Prostate gland (tissue), 2 donors: Measurements from ENCODE around the gene ZRANB3. TPM values are rescaled to one million over a fixed set of nuclear protein-coding genes. Genes with fewer than 3 reads are reported as not detected.
"Not testable (repeated sequence)": the region's sequence is repeated elsewhere in the genome, so short reads cannot be mapped to it uniquely, and the experiment has no call there.

Experiments
- DNase-seq: peaks from one replicate; pipeline ENCODE4 v3.0.0-alpha.2; 2019; ENCODE audit warnings: low spot score
- H3K27ac ChIP-seq, 2 donors: fragments of 200-600 bp; sonication (generic); 2 replicates each; pipeline ENCODE4 v1.5.1; 2017 to 2019
- H3K27me3 ChIP-seq: fragments of 200-600 bp; sonication (generic); replicated peaks from 2 replicates; pipeline ENCODE4 v1.5.1; 2019; ENCODE audit not compliant: insufficient read depth
- H3K36me3 ChIP-seq, 2 donors: fragments of 200-600 bp; sonication (generic); 1 replicate in 1 of 2; 2 replicates in 1 of 2; pipeline versions ENCODE4 v1.5.1 to v1.8.1; 2017 to 2019
- H3K4me1 ChIP-seq: fragments of 200-600 bp; sonication (generic); replicated peaks from 2 replicates; pipeline ENCODE4 v1.5.1; 2019
- H3K4me3 ChIP-seq, 2 donors: fragments of 200-600 bp; sonication (generic); 2 replicates each; pipeline ENCODE4 v1.5.1; 2017 to 2019
- H3K9me3 ChIP-seq: fragments of 200-600 bp; sonication (generic); 2 replicates; pipeline ENCODE4 v1.5.1; 2017
- POLR2A ChIP-seq: fragments of 450-650 bp; IDR thresholded peaks from one replicate; pipeline ENCODE4 v1.6.1; 2016; ENCODE audit warnings: antibody characterized with exemption, mild to moderate bottlenecking
- POLR2AphosphoS5 ChIP-seq: sonication (generic); formaldehyde crosslinking; IDR thresholded peaks from one replicate; pipeline ENCODE4 v1.6.1; 2017; ENCODE audit warnings: antibody characterized with exemption
- WGBS: methylation state at CpG from one replicate; pipeline ENCODE4 v1.1.5; 2018; 5-methylcytosine and 5-hydroxymethylcytosine counted together
- intact Hi-C: fragments of 100-400 bp; cut with DNase I; formaldehyde crosslinking; loops from one replicate; pipeline ENCODE4 v1.14.2; 2022
- total RNA-seq, 2 donors: library from RNA; depleted of rRNA; stranded (reverse); fragments of >200 nt; gene quantifications; one replicate each; pipeline ENCODE4 v1.1.0, GENCODE V29; 2016
- TF ChIP-seq, protein P1 (sequence below), 4 experiments: fragments of 200-600 bp in 2 of 4; fragments of 450-650 bp in 2 of 4; sonication (generic) in 2 of 4; IDR thresholded peaks; 1 replicate in 3 of 4; 2 replicates in 1 of 4; pipeline ENCODE4 v1.5.1; 2016 to 2019; ENCODE audit warnings: antibody characterized with exemption in 4 of 4, mild to moderate bottlenecking in 2 of 4, moderate library complexity in 2 of 4

The ZRANB3 gene
- total RNA-seq, 2 donors from 2014 or later, result 5.1 to 11.1 TPM

DNA sequence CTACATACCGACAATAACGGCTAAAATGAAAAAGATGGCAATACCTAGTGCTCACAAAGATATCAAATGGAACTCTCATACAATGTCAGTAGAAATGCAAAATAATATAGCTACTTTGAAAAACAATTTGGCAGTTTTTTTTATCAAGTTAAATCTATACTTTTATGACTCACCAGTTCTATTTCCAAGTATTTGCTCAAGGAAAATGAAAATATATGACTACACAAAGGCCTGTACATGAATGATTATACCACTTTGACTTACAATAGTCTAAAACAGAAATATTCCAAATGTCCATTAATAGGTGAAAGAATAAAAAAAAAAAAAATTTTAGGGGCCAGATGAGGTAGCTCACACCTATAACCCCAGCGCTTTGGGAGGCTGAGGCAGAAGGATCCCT lies 219.8 kb downstream of the ZRANB3 start:
- H3K4me3 ChIP-seq, result no peak overlapping the region
- no peaks in the 10 kb centered on the region for H3K27me3 ChIP-seq
- H3K9me3 ChIP-seq, result no peaks in the 10 kb centered on the region
- H3K36me3 ChIP-seq, result no peaks in the 10 kb centered on the region
- H3K4me1 ChIP-seq, result no peaks in the 10 kb centered on the region
- TF ChIP-seq POLR2AphosphoS5 (no peak), POLR2A (no peak)
- TF ChIP-seq, protein P1, sequence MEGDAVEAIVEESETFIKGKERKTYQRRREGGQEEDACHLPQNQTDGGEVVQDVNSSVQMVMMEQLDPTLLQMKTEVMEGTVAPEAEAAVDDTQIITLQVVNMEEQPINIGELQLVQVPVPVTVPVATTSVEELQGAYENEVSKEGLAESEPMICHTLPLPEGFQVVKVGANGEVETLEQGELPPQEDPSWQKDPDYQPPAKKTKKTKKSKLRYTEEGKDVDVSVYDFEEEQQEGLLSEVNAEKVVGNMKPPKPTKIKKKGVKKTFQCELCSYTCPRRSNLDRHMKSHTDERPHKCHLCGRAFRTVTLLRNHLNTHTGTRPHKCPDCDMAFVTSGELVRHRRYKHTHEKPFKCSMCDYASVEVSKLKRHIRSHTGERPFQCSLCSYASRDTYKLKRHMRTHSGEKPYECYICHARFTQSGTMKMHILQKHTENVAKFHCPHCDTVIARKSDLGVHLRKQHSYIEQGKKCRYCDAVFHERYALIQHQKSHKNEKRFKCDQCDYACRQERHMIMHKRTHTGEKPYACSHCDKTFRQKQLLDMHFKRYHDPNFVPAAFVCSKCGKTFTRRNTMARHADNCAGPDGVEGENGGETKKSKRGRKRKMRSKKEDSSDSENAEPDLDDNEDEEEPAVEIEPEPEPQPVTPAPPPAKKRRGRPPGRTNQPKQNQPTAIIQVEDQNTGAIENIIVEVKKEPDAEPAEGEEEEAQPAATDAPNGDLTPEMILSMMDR (IDR thresholded peaks at IDR 0.05), result no peak
- no peak overlapping the region for H3K27ac ChIP-seq
- DNase-seq, result no peak
- intact Hi-C loops, result no loop called here
- 97% methylated on average over 3 of the region's 3 CpGs for WGBS

DNA sequence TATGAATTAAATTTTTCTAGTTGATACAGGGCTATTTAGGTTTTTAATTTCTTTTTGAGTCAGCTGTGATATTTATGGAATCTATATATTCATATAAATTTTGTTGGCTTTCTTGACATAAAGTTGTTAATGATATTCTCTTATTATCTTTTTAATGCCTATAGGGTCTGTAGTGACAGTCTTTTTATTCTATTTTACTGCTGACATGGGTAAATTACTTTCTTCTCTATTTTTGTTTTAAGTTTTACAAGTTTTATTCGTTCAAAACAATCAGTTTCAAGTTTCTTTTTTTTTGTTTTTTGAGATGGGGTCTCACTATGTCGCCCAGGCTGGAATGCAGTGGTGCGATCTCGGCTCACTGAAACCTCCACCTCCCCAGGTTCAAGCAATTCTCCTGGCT lies 226.3 kb downstream of the ZRANB3 start:
- H3K9me3 ChIP-seq, result no peaks in the 10 kb centered on the region
- H3K27me3 ChIP-seq, result no peaks in the 10 kb centered on the region
- H3K27ac ChIP-seq, result no peak overlapping the region
- intact Hi-C loops, result no loop called here
- no peaks in the 10 kb centered on the region for H3K36me3 ChIP-seq
- no peaks in the 10 kb centered on the region for H3K4me1 ChIP-seq
- TF ChIP-seq POLR2AphosphoS5, result no peak
- TF ChIP-seq, protein P1 (IDR thresholded peaks at IDR 0.05), result no peak
- TF ChIP-seq POLR2A, result no peak
- no peak overlapping the region for H3K4me3 ChIP-seq
- no peak for DNase-seq
- 89% methylated on average over 4 of the region's 4 CpGs for WGBS

DNA sequence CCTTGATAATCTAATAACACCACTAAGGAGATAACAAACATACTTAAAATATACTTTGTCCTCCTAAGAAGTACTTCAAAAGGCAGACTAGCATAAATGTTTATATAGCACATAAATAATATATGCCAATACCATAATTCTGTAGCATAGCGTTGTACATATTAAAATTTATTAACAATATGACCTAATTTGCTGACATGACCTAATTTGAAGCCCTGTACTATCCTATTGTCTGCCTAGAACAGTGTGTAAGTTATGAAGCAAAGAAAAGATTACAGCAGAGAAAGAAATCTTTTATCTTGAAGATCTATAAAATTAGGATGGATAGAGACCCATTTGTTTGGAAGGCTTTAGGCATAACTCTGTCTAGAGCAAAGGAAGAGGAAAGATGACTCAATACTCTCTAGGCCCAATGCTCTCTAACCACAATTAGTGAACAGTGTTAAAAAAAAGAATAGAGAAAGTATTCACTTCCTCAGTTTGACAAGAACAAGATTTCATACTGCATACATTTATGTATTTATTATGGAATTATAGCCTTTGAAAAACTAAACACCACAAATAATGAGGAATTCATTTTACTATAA lies 231.3 kb downstream of the ZRANB3 start:
- no peaks in the 10 kb centered on the region for H3K9me3 ChIP-seq
- intact Hi-C loops, result no loop called here

DNA sequence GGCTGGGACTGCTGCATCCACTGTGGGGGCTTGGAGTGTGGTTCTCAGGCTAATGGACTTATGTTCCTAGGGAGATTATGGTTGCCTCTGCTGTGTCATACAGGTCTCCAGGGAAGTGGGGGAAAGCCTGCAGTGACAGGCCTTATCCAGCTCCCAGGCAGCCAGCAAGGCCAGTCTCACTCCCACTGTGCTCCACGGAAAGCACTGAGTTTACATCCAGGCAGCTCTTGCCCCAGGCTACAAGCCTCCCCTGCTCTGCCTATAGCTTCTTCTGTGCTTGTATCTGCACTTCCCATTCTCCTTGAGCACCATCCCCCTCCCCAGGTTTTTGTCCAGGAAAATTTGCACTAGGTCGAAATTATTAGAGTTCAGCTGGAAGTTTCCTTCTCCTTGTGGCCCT lies 231.9 kb downstream of the ZRANB3 start:
- no peak for TF ChIP-seq POLR2AphosphoS5
- TF ChIP-seq, protein P1 (IDR thresholded peaks at IDR 0.05), result no peak
- TF ChIP-seq POLR2A, result no peak
- DNase-seq, result no peak
- Histone ChIP-seq H3K27me3 (no peaks in the 10 kb centered on the region), H3K36me3 (no peaks in the 10 kb centered on the region), H3K27ac (no peak overlapping the region), H3K4me1 (no peaks in the 10 kb centered on the region), H3K9me3 (no peaks in the 10 kb centered on the region), H3K4me3 (no peak overlapping the region)
- intact Hi-C loops, result no loop called here
- 72% methylated on average over 2 of the region's 2 CpGs for WGBS

More for the DNA sequence above, 231.3 kb downstream of the ZRANB3 start:
- TF ChIP-seq, protein P1 (IDR thresholded peaks at IDR 0.05), result no peak
- H3K27ac ChIP-seq, result no peak overlapping the region
- no peak overlapping the region for H3K4me3 ChIP-seq
- no peaks in the 10 kb centered on the region for H3K27me3 ChIP-seq
- DNase-seq, result no peak
- no peaks in the 10 kb centered on the region for H3K36me3 ChIP-seq
- 83% methylated on average over 1 of the region's 1 CpG for whole genome bisulfite sequencing
- no peaks in the 10 kb centered on the region for H3K4me1 ChIP-seq

DNA sequence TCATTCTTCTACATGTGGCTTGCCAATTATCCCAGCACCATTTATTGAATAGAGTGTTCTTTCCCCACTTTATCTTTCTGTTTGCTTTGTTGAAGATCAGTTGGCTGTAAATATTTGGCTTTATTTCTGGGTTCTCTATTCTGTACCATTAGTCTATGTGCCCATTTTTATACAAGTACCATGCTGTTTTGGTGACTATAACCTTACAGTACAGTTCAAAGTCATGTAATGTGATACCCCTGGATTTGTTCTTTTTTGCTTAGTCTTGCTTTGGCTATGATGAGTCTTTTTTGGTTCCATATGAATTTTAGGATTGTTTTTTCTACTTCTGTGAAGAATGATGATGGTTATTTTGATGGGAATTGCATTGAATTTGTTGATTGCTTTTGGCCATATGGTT lies 243.9 kb downstream of the ZRANB3 start:
- intact Hi-C loops, result not testable (repeated sequence)

More for the DNA sequence above, 243.9 kb downstream of the ZRANB3 start:
- H3K27ac ChIP-seq, H3K9me3 ChIP-seq, H3K4me3 ChIP-seq, H3K36me3 ChIP-seq, H3K4me1 ChIP-seq, DNase-seq, H3K27me3 ChIP-seq: not testable (repeated sequence)
